PC-3 (cell line): ENCODE results near the gene CNMD.

Experiments used
- EZH2phosphoT487 ChIP-seq: fragments of 300-600 bp; sonication (generic); IDR thresholded peaks from 2 replicates; pipeline ENCODE4 v1.6.1; 2018; ENCODE audit warnings: mild to moderate bottlenecking, antibody characterized with exemption, low read length, borderline replicate concordance
- TF ChIP-seq, protein P1 (sequence below): fragments of 300-600 bp; sonication (generic); conservative IDR thresholded peaks from 2 replicates; pipeline ENCODE4 v1.5.1; 2017; ENCODE audit warnings: antibody characterized with exemption, low read depth, mild to moderate bottlenecking, low read length

- TF ChIP-seq, protein P1, sequence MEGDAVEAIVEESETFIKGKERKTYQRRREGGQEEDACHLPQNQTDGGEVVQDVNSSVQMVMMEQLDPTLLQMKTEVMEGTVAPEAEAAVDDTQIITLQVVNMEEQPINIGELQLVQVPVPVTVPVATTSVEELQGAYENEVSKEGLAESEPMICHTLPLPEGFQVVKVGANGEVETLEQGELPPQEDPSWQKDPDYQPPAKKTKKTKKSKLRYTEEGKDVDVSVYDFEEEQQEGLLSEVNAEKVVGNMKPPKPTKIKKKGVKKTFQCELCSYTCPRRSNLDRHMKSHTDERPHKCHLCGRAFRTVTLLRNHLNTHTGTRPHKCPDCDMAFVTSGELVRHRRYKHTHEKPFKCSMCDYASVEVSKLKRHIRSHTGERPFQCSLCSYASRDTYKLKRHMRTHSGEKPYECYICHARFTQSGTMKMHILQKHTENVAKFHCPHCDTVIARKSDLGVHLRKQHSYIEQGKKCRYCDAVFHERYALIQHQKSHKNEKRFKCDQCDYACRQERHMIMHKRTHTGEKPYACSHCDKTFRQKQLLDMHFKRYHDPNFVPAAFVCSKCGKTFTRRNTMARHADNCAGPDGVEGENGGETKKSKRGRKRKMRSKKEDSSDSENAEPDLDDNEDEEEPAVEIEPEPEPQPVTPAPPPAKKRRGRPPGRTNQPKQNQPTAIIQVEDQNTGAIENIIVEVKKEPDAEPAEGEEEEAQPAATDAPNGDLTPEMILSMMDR, result no peak
- no peak for TF ChIP-seq EZH2phosphoT487
These were observed 3.9 kb upstream of the CNMD start for GRCh38 chr13:52743569-52743968.
